ENCODE measurements around the gene SEPSECS.
"Not testable (repeated sequence)": the region's sequence is repeated elsewhere in the genome, so short reads cannot be mapped to it uniquely, and the experiment has no call there.

Gene SEPSECS

DNA sequence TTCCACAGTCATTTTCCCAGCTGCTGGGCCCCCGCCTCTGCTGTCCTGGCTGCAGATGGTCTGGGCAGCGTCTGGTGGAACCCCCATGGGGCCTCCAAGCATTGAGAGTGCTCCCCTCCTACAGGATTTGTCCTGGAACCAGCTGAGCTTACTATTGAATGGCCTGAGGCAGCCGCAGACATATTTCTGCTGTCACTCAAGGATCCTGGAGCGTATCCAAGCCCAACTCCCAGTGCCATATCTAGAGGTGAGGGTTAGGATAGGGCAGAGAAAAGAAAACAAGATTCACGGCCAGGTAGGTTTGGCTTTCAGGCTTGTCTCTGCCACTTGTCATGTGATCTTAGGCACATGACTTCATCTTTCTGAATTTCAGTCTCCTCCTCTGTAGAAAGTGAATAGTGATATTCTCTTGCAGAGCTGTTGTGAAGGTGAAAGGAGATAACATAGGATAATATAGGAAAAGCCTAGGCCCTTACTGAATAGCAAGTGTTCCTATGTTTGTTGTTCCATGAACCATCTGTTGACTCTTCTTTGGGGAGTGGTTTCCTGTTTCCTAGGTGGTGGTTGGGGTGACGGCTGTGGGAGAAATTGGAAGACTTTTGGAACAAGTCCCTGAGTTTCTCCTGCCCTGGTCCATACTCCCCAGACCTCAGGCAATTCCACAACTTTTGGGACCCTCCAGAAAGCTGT, 52.3 kb downstream of the SEPSECS start:
- no peak for DNase-seq

DNA sequence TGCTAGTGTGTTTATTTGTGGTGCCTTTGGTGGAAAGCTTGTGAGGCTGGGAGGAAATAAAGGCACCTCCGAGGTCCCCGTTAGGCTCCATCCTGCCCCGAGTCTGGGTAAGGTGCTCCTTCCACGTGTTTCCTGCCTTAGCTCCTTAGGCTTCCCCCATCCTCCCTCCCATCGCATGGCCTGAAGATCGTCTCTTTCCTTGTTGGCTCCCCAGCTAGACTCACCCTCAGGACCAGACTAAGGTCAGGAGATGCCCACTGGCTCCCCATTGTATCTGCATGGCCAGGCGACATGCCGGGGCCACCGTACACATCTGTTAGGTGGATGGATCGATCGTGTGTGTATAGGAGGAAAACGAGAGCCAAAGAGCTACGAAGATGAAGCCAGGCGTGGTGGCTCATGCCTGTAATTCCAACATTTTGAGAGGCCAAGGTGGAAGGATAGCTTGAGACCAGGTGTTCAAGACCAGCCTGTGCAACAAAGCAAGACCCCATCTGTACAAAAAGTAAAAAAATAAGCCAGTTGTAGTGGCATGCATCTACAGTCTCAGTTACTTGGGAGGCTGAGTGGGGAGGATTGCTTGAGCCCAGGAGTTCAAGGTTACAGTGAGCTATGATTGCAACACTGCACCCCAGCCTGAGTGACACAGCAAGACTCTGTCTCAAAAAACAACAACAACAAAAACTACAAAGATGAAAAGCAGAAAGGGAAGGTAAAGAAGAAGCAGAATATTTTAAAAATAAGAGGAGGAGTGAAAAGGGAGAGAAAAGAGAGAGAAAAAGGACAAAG, 53.7 kb downstream of the SEPSECS start:
- no peak for DNase-seq

DNA sequence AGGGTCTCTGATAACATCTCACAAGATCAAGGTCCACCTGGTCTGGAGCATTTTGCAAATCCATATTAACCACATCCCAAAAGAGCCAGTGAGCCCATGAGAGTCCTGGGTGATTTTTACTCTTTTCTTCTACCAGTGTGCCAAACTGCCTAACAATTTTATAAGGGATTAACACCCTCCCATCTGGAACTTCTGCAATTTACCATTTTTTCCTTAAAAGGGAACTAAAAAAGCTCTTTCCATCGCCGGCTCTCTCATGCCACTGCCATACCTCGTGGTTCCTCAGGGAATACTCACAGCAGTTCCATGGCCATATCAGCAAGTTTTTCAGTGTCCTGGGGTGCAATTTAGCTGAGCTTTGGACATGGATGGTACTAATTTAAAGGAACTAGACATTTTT, 55.7 kb downstream of the SEPSECS start:
- DNase-seq, result no peak

DNA sequence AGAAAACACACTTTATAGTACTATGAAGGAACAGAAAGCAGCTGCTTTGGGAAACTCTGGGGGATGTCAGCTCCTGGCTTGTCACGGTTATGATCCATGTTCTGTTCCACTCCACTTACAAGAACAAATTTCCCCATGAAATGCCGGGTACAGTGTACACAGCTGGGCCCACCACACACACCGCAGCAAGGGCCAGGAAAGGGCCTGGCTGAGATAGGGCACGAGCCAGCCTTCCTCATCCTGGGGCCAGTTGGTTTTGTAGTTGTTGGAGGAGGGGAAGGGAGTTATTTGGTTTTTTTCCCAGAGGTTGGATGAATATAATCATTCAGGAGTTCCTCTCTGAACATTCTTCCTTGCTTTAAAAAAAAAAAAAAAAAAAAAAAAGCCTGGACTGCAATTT, 56.8 kb downstream of the SEPSECS start:
- DNase-seq, result no peak

DNA sequence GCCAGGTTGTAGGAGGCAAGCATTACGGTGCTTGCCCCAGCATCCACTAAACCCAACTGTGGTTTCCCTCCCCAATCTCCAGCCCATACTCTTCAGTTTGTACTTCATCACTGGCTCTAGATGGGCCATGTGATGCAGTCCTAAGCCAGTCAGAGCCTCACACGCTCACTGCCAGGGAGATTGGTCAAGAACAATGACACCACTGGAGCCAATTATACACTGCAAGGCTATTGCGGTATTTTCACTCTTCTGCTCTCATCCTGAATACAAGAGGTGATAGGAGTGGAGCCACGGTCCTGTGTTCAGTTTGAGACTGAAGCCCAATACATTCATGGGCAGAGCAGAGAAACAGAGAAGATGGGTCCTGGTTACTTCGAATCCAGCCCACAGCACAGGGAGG, 58.4 kb downstream of the SEPSECS start:
- DNase-seq, result no peak

DNA sequence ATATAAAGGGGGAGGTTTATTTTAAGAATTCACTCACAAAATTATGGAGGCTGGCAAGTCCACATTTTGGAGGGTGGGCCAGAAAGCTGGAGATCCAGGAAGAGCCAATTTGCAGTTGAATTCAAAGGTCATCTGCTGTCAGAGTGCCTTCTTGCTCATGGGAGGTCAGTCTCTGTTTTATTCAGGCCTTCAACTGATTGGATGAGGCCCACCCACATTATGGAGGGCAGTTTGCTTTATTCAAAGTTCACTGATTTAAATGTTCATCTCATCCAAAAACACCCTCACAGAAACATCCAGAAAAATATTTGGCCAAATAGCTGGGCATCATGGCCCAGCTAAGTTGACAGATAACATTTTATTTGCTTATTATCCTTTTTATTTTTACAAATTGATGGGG, 59.5 kb downstream of the SEPSECS start:
- DNase-seq, result no peak

DNA sequence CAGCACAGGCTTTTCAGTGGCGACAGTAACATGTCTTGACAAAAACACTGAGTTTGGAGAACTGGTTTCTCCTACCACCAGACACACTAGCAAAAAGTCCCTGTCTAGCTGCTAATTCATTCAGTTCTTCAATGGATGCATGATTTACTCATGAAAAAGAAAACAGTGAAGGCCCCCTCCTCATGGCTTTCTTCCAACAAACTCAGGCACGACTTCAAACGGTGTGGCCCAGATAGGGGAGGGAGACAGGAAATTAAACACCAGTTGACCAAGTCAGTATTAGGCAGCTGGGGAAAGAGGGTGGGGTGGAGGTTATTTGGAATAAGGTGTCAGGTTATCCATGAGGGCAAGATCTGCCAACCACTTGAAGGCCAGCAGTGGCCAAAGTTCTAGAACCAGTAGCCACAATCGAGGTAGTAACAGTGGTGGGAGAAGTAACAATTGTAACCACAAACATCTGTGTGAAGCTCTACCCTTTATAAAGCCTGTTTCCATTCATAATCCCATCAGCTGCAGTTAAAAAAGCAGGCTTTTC, 60.2 kb downstream of the SEPSECS start:
- DNase-seq, result no peak

DNA sequence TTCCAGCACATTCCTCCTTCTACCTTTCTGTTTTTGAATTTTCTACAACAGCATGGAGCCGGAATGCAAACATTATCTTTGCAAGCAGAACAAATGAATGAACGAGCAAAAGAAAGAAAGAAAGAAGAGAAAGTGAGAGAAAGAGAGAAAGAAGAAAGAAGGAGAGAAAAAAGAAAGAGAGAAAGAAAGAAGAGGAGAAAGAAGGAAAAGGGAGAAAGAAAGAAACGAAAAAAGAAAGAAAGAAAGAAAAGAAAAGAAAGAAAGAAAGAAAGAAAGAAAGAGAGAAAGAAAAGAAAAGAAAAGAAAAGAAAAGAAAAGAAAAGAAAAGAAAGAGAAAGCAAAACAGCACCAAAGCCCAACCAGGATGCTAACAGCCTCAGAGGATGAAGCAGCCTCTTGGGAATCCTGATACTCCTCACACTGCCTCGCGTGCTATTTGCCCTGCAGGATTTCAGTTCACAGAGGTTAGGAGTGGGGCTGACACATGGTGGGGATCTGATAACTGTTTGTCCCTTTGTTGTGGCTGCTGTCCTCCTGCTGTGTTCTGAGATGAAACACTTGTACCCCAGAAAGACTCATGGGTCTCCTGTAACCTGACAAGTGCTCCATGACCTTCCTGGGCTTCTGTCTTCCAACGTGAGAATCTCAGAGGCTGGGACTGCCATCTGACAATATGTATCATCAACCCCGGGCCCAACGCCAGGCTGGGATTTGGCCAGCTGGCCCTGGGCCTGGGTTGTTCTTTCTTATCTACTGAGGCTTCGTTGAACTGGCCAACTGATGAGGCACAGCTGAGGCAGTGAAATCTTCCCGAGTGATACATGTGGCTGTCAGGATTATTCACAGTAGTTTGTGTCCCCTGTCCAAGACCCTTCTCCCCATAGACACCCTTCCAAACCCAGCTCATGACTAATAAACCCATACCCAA, 61.0 kb downstream of the SEPSECS start:
- no peak for DNase-seq

DNA sequence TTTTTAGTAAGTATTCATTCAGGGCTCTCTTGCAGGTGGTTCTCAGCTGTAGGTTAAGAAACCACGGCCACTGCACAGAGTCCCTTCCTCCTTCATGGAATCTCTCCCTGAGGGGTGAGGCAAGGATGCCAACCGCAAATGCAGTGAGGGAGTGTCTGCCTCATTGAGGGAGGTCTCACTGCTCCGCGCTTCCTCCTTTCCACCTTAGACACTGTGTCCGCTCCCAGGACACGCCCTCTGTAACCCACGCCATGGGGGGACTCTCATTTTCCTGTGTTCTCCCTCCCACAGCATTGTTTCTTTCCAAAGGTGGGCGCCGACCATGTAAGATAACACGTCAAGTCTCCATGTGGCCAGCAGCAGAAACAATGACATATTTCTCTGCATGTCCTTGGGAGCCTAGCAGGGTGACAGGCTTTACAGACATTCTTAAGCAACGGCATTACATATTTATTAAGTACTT, 63.2 kb downstream of the SEPSECS start:
- DNase-seq, result no peak

DNA sequence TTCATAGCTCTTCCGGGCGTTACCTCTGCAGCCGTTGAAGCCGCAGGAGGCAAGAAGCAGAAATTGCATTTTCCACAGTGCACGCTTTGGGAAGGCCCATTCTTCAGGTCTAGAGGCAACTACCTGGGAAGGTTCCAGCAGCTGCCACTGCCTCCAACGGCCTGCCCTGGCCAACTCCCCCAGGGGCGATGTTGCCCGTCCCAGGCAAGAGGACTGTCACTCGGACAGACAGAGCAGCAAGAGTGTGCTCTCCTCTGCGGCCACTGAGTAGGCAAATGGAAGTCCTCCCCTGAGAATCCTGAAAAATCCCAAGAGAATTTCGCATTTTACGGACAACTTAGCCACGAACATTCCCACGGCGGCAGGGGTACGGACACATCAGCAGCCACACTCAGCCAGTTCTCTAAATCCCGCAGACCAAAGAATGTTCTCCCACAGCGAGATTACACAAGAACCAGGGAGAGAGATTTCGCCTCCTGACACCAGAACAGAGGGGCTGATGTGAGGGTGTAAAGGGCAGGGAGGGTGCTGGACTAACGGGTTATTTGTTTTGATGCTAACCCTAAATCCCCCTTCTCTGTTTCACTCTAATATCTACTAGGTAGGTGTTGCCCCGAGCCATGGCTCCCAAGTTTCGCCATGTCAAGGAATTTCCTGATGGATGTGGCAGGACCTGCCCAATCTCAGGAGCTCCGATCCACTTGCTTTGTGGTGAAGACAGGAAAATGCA, 63.8 kb downstream of the SEPSECS start:
- no peak for DNase-seq

DNA sequence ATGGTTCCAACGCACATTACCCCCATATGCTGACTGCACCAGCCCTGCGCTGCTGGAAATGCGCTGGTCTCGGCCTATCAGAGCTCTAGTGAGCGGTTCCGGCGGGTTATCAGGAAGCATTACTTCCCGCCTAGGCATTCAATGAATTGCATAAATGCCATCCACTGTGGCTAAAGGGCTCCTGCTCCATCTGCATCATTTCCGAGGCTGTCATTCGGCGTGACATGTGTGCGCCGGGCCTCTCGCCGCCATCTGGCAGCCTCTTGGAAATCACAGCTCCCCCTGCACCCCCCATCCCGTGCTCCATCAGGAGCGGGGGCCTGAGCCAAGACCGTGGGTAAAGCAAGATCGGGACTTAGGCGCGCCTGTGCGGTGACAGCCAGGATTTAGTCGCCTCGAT, 64.4 kb downstream of the SEPSECS start:
- DNase-seq, result no peak

DNA sequence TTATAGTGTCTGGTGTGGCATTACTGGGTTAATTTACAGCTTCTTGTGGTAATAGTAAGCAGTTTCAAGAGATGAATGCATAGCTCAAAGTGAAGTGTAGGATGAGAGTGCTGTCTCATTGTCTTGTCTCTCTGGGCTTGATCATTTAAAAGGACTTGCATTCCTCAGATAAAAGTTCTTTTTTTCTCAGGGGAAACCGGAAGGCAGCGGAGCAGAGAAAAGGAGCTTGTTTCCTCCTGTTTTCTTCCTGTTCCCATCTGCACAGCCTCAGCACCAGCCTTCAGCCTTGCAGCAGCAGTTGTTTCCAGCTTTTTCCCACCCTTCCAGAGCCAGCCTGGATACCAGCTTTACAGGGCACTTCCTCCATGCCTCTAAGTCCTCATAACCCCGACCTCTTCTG, 68.1 kb downstream of the SEPSECS start:
- no peak for DNase-seq

DNA sequence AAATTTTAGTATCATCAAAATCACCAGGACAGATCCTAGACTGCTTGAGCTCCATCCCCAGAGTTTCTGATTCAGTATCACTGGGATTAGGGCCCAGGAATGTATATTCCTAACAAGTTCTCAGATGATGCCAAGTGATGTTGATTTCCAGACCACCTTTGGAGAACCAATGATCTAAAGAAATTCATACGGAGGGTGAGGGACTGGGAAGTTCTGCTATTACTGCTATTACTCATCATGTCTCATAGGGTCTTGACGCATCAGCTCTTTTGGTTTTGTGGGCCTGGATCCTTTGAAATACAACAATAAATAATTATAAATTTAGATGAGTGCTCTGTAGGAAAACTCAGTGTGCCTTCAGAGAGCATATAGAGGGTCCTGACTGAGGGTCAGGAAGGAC, 69.7 kb downstream of the SEPSECS start:
- no peak for DNase-seq

DNA sequence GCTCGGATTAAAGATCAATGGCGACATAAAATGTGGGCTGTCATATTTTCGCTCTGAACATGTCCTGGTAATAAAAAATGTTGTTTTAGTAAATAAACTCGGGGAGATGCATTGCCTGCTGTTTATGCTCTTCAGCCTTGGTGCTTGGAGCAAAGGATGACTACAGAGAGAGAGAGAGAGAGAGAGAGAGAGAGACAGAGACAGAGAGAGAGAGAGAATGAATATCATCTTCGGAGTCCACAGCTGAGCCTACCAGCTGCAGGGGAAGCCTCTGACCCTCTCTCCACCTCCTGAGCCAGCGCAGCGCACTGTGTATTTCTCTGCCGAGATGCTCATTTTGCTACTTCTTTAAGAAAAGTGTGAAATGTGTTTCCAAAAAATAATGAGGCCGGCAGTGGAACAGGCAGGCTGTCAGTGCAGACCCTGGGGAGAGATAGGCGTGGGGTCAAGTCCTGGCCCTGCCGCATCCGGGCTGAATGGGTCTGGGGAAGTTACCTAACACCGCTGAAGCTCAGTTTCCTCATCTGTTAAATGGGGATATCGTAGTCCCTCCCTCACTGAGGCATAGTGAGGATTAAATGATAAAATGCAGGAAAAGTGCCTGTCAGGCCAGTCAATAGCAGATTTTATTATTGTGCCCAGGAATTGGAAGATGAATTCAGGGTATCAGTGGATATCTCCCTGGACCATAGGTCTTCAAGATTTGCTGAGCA, 71.0 kb downstream of the SEPSECS start:
- no peak for DNase-seq

DNA sequence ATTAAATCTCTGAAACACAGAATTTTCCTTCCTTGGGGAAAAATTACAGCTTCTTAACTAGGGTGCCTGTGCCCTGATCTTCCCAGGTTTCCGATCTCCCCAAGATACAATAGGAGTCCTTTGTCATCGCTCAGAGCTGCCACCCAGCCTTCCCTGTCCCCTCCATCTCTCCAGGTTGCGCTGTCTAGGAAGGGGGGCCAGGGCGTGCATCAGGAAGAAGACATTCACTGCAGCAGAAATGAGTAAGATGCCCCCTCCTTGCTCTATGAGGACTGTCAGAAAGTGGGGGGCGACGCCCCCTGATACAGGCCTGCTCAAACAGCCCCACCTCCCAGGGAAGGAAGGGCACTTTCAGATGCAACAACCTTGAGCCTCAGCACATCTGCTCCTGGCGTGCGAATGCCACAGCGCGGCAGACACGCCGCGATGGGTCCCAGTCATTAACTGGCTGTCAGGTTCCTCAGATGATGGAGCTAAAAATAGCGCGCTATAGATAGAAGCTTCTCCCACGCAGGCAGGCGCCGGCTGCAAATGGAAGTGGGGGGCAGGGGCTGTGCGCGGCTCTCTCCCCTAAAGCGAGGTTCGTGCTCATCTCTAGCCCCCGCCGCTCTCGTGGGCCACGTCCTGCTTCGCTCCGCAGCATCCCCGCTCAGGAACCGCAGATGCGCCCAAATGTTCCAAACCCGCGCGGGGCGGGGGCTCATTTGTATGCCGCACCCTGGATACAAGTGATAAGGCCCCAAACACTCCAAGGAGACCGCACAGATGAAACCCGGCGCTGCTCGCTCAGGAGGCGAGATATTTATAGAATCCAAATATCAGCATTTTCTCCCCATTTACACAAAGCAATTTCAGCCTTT, 71.9 kb downstream of the SEPSECS start:
- no peak for DNase-seq

DNA sequence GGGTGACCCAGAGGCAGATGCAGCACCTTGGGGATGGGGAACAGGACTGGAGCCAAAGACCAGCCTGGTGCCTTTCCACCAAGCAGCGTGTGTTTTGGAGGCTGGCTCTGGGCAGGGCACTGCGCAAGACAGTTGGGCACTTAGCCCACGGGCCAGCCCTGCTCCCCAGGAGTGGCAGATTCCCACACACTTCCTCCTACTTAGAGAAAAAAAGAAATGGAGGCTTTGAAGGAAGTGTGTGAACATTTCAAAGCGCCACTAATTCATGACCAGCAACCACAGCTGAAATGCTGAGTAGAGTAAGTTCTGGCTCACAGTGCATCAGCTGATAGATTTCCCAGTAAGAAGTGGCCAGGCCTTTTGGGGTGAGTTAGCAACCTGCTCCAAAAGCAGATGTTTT, 74.6 kb downstream of the SEPSECS start:
- no peak for DNase-seq

DNA sequence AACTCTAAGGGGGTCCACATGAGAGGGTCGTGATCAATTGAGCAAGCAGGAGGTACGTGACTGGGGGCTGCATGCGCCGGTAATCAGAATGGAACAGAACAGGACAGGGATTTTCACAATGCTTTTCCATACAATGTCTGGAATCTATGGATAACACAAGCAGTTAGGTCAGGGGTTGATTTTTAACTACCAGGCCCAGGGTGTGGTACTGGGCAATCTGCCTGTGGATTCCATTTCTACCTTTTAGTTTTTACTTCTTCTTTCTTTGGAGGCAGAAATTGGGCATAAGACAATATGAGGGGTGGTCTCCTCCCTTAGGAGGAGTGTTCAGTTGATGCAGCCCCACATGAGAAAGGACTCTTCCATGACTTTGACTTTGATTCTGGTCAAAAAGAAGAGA, 76.8 kb downstream of the SEPSECS start:
- not testable (repeated sequence) for DNase-seq

DNA sequence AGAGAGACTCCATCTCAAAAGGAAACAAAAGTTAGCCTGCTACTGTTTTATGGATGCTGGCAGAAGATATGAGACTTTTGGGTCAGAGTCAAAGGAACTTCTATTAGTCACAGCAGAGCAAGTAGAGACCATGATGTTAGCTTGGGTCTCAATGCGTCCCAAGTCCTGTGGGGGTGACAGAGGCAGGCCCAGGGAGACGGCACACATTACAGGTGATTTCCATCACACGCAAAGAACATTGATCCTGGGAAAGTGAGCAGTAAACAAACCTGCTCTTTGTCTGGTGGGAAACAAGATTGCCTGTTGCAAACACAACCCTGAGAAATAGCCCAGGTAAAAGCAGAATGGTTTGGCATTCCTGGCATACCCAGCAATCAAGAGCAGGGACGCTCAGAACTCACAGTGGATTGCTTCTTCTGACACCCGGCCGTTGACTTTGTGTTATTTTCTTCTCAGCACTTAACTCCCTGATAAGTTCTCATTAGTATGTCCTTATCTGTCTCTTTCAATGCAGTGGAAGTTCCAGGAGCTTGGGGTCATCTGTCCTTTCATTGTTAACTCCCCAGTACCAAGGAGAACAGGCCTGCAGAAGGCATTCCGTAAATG, 78.3 kb downstream of the SEPSECS start:
- no peak for DNase-seq

DNA sequence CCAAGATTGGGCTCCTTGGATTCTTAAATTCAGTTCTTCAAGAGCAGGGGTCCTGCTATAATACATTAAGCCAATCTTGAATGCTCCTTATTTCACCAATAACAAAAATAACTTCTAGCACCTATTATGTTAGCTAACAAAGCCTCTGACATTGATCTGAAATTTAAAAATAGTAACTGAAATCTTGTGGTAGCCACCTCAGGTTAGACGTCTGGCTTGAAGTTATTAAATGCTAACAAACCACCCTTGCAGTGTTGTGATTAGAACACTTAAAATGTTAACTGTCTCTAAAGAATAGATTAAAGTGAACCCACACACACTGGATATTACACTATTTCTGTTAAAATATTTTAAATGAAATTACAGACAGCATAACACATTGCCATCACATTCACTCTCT, 79.7 kb downstream of the SEPSECS start:
- no peak for DNase-seq

DNA sequence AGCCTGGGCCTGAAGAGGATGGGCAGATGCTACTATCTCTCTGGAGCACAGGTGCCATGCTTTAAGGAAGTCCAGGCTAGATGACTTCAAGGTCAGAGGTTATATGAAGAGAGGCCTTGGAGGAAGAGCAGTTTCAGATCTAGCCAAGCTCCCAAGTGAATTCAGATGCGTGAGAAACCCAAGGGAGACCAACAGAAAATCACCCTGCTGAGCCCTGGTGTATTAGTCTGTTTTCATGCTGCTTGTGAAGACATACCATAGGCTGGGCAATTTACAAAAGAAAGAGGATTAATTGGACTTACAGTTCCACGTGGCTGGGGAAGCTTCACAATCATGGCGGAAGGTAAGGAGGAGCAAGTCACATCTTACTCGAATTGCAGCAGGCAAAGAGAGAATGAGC, 81.7 kb downstream of the SEPSECS start:
- DNase-seq, result no peak

Measured in effector CD8-positive, alpha-beta T cell (primary cell).